T-cell (primary cell): Measurements from ENCODE around the gene HLA-DRA. TPM values are rescaled to one million over a fixed set of nuclear protein-coding genes. Genes with fewer than 3 reads are reported as not detected.
A peak's percentile ranks its signal among the peaks of the same experiment; 100 is the strongest.

ENCODE experiments used
- ATAC-seq, 4 experiments: fragments of 200-7000 bp in 3 of 4; fragments of 150-1000 bp in 1 of 4; cut with Tn5 transposase; replicated peaks in 1 of 4; 1 replicate in 3 of 4; 2 replicates in 1 of 4; pipeline ENCODE4 v1.10.0; 2021; ENCODE audit warnings: moderate library complexity in 3 of 4, mild to moderate bottlenecking in 2 of 4, moderate number of reproducible peaks in 1 of 4
- CTCF ChIA-PET, 2 donors: fragments of 300-600 bp; sonication (Branson Sonifier 250); formaldehyde crosslinking; loops; one replicate each; lab custom pipeline; 2022; ENCODE audit warnings: antibody characterized with exemption in 2 of 2; lab: Charles Lee
- POLR2A ChIA-PET, 2 donors: fragments of 300-600 bp; sonication (Branson Sonifier 250); formaldehyde crosslinking; loops; one replicate each; lab custom pipeline; 2022; ENCODE audit warnings: antibody characterized with exemption in 2 of 2; lab: Charles Lee
- DNase-seq, 35 experiments: peaks; one replicate each; pipeline versions ENCODE4 v3.0.0 to v3.0.0-alpha.2; 2013 to 2023
- H3K27ac ChIP-seq: one replicate; pipeline ENCODE4 v1.5.1; 2013; ENCODE audit warnings: low read length
- H3K27me3 ChIP-seq, 2 experiments: replicated peaks in 1 of 2; 1 replicate in 1 of 2; 2 replicates in 1 of 2; pipeline versions ENCODE4 v1.6.1 to v1.7.0; 2013; ENCODE audit warnings: low read length in 1 of 2, mixed read lengths in 1 of 2; ENCODE audit not compliant: control insufficient read depth in 2 of 2, insufficient read depth in 2 of 2; ENCODE audit errors: extremely low read depth in 1 of 2
- H3K36me3 ChIP-seq, 2 donors: 1 replicate in 1 of 2; 2 replicates in 1 of 2; pipeline versions ENCODE4 v1.6.1 to v1.7.0; 2013; ENCODE audit warnings: low read length in 1 of 2; ENCODE audit not compliant: control insufficient read depth in 2 of 2, insufficient read depth in 1 of 2; ENCODE audit errors: extremely low read depth in 1 of 2
- H3K4me1 ChIP-seq, 2 experiments: 1 replicate in 1 of 2; 2 replicates in 1 of 2; pipeline versions ENCODE4 v1.6.1 to v1.7.0; 2013; ENCODE audit warnings: low read length in 2 of 2, mixed read lengths in 1 of 2; ENCODE audit not compliant: insufficient read depth in 2 of 2, control insufficient read depth in 1 of 2; ENCODE audit errors: extremely low read depth in 1 of 2
- H3K4me3 ChIP-seq, 2 donors: 1 replicate in 1 of 2; 2 replicates in 1 of 2; pipeline versions ENCODE4 v1.5.1 to v1.7.0; 2013; ENCODE audit warnings: mild to moderate bottlenecking in 2 of 2, low read length in 1 of 2, moderate library complexity in 1 of 2; ENCODE audit not compliant: control insufficient read depth in 1 of 2; ENCODE audit errors: extremely low read depth in 1 of 2
- H3K9me3 ChIP-seq: 2 replicates; pipeline ENCODE4 v1.7.0; 2013
- H3K27ac Mint-ChIP-seq, 2 donors: one replicate each; pipeline ENCODE4 v1.8.0; 2020 to 2021; ENCODE audit warnings: mild to moderate bottlenecking in 2 of 2, mixed read lengths in 2 of 2
- H3K27me3 Mint-ChIP-seq, 2 donors: one replicate each; pipeline ENCODE4 v1.8.0; 2021 to 2022; ENCODE audit warnings: mixed read lengths in 2 of 2
- H3K36me3 Mint-ChIP-seq: one replicate; pipeline ENCODE4 v1.8.0; 2021; ENCODE audit warnings: mixed read lengths
- H3K4me1 Mint-ChIP-seq, 3 donors: one replicate each; pipeline ENCODE4 v1.8.0; 2020 to 2022; ENCODE audit warnings: mixed read lengths in 3 of 3, mild to moderate bottlenecking in 1 of 3
- H3K4me3 Mint-ChIP-seq, 3 donors: one replicate each; pipeline ENCODE4 v1.8.0; 2020 to 2022; ENCODE audit warnings: mild to moderate bottlenecking in 3 of 3, mixed read lengths in 3 of 3, moderate library complexity in 3 of 3
- H3K9me3 Mint-ChIP-seq, 3 donors: one replicate each; pipeline ENCODE4 v1.8.0; 2020 to 2022; ENCODE audit warnings: mixed read lengths in 3 of 3
- WGBS: methylation state at CpG from one replicate; pipeline ENCODE4 v1.1.5; 2013; ENCODE audit warnings: missing lambda C conversion rate; ENCODE audit not compliant: insufficient coverage; 5-methylcytosine and 5-hydroxymethylcytosine counted together
- total RNA-seq, 35 experiments: library from RNA in 6 of 35; stranded (reverse) in 6 of 35; fragments of 120-200 nt in 1 of 35; gene quantifications; one replicate each; pipeline versions ENCODE4 v1.2.1 to v1.2.4 and lab custom pipeline; 2013 to 2026

Gene HLA-DRA
- total RNA-seq, 5 donors from 2014 or later (not counting 1 experiment from before 2014, with no cell fraction given) = 41.1 to 131 (median 47.9) TPM

GRCh38 chr6:32411566-32412327, 27.9 kb upstream of the HLA-DRA start:
- POLR2A ChIA-PET = interaction anchor here in 1 of 2 donors (0.6 to 1.0 kb wide), 2 partner anchors 48 to 290 kb away, joined by 3 to 6 read pairs; no protein-coding TSS in a partner anchor
- Mint-ChIP-seq H3K36me3 (no peaks in the 10 kb centered on the region), H3K4me3 (no peak overlapping the region), H3K27ac (no peak overlapping the region), H3K27me3 (peaks cover 46 to 58% of the 10 kb centered on the region in 2 donors), H3K4me1 (peaks cover 11 to 16% (median 11%) of the 10 kb centered on the region in 3 donors), H3K9me3 (no peaks in the 10 kb centered on the region)
- Histone ChIP-seq H3K4me1 (peaks cover 0 to 9% of the 10 kb centered on the region in 2 experiments), H3K36me3 (no peaks in the 10 kb centered on the region), H3K27ac (no peak overlapping the region), H3K4me3 (no peak overlapping the region), H3K9me3 (no peaks in the 10 kb centered on the region), H3K27me3 (peaks cover 2 to 28% of the 10 kb centered on the region in 2 experiments)
- no peak for ATAC-seq
- WGBS = 93% methylated on average over 6 of the region's 9 CpGs
- DNase-seq = no peak
- CTCF ChIA-PET = interaction anchor here in 1 of 2 donors (2.0 kb wide), 1 partner anchor 385 kb away, joined by 5 read pairs; no protein-coding TSS in a partner anchor

GRCh38 chr6:32413427-32414047, 26.1 kb upstream of the HLA-DRA start:
- H3K4me1 ChIP-seq = peaks cover 0 to 9% of the 10 kb centered on the region in 2 experiments
- H3K9me3 Mint-ChIP-seq = no peaks in the 10 kb centered on the region
- peak overlapping the region in 1 of 2 donors; percentile 50 for H3K27ac Mint-ChIP-seq
- peak; percentile 57 to 92 (median 79) for DNase-seq
- 9% methylated on average over 4 of the region's 11 CpGs for WGBS
- no peaks in the 10 kb centered on the region for H3K36me3 ChIP-seq
- H3K4me1 Mint-ChIP-seq = peaks cover 11 to 16% (median 11%) of the 10 kb centered on the region in 3 donors
- H3K4me3 ChIP-seq = no peak overlapping the region
- H3K27ac ChIP-seq = no peak overlapping the region
- no peaks in the 10 kb centered on the region for H3K36me3 Mint-ChIP-seq
- peak; percentile 86 to 90 (median 88) for ATAC-seq
- peaks cover 43 to 47% of the 10 kb centered on the region in 2 donors for H3K27me3 Mint-ChIP-seq
- peaks cover 5 to 26% of the 10 kb centered on the region in 2 experiments for H3K27me3 ChIP-seq
- ChIA-PET POLR2A (interaction anchor here in 1 of 2 donors (0.6 kb wide), 1 partner anchor 13 kb away, joined by 3 read pairs; no protein-coding TSS in a partner anchor), CTCF (interaction anchor here (0.6 to 3.2 kb wide), 18 partner anchors 18 to 1161 kb away, joined by 3 to 19 read pairs (median 4); no protein-coding TSS in a partner anchor)
- no peak overlapping the region for H3K4me3 Mint-ChIP-seq
- no peaks in the 10 kb centered on the region for H3K9me3 ChIP-seq

GRCh38 chr6:32415521-32416019, 24.1 kb upstream of the HLA-DRA start:
- ATAC-seq = peak; percentile 52 to 79 (median 67)
- no peaks in the 10 kb centered on the region for H3K36me3 Mint-ChIP-seq
- H3K4me1 Mint-ChIP-seq = peaks cover 11 to 16% (median 11%) of the 10 kb centered on the region in 3 donors
- no peaks in the 10 kb centered on the region for H3K9me3 ChIP-seq
- H3K4me3 Mint-ChIP-seq = peak overlapping the region in 2 of 3 donors; percentile 26 to 29
- H3K27ac Mint-ChIP-seq = no peak overlapping the region
- peaks cover 0 to 9% of the 10 kb centered on the region in 2 experiments for H3K4me1 ChIP-seq
- DNase-seq = peak; percentile 39 to 85 (median 68)
- no peak overlapping the region for H3K27ac ChIP-seq
- ChIA-PET CTCF (interaction anchor here (0.6 to 3.2 kb wide), 7 partner anchors 10 to 371 kb away, joined by 3 to 19 read pairs (median 5); no protein-coding TSS in a partner anchor), POLR2A (no interaction called here)
- peaks cover 5 to 26% of the 10 kb centered on the region in 2 experiments for H3K27me3 ChIP-seq
- no peak overlapping the region for H3K4me3 ChIP-seq
- H3K9me3 Mint-ChIP-seq = no peaks in the 10 kb centered on the region
- WGBS = 0% methylated on average over 2 of the region's 13 CpGs
- H3K36me3 ChIP-seq = no peaks in the 10 kb centered on the region
- H3K27me3 Mint-ChIP-seq = peaks cover 47 to 53% of the 10 kb centered on the region in 2 donors

- Mint-ChIP-seq H3K9me3 (no peaks in the 10 kb centered on the region), H3K4me1 (peaks cover 11 to 16% (median 11%) of the 10 kb centered on the region in 3 donors), H3K27ac (no peak overlapping the region), H3K4me3 (no peak overlapping the region), H3K36me3 (no peaks in the 10 kb centered on the region), H3K27me3 (peaks cover 47 to 53% of the 10 kb centered on the region in 2 donors)
- Histone ChIP-seq H3K9me3 (no peaks in the 10 kb centered on the region), H3K4me1 (peaks cover 0 to 9% of the 10 kb centered on the region in 2 experiments), H3K27me3 (peaks cover 5 to 27% of the 10 kb centered on the region in 2 experiments), H3K36me3 (no peaks in the 10 kb centered on the region), H3K27ac (no peak overlapping the region), H3K4me3 (no peak overlapping the region)
- ChIA-PET POLR2A (no interaction called here), CTCF (interaction anchor here in 1 of 2 donors (1.7 to 3.2 kb wide), 2 partner anchors 284 to 370 kb away, joined by 3 to 19 read pairs; no protein-coding TSS in a partner anchor)
- no CpG with 5 or more reads among the region's 3 CpGs for WGBS
- ATAC-seq (no peak), DNase-seq (no peak)
These were observed 23.7 kb upstream of the HLA-DRA start for GRCh38 chr6:32416036-32416435.

GRCh38 chr6:32424589-32425300, 14.9 kb upstream of the HLA-DRA start:
- Histone ChIP-seq H3K27me3 (peaks cover 0 to 8% of the 10 kb centered on the region in 2 experiments), H3K4me1 (no peaks in the 10 kb centered on the region), H3K9me3 (no peaks in the 10 kb centered on the region), H3K27ac (no peak overlapping the region), H3K4me3 (no peak overlapping the region), H3K36me3 (no peaks in the 10 kb centered on the region)
- ChIA-PET CTCF (interaction anchor here (0.6 to 3.0 kb wide), 6 partner anchors 10 to 276 kb away, joined by 3 to 7 read pairs (median 4); partner anchors contain the start of gene HLA-DQB1 (in 1 of the 2)), POLR2A (no interaction called here)
- Mint-ChIP-seq H3K27me3 (peaks cover 11 to 17% of the 10 kb centered on the region in 2 donors), H3K4me1 (no peaks in the 10 kb centered on the region), H3K27ac (no peak overlapping the region), H3K36me3 (no peaks in the 10 kb centered on the region), H3K9me3 (no peaks in the 10 kb centered on the region), H3K4me3 (no peak overlapping the region)
- ATAC-seq (no peak), DNase-seq (no peak)
- no CpG with 5 or more reads among the region's 3 CpGs for WGBS
